Esophagus muscularis mucosa (tissue), 4 donors: ENCODE results near the gene GRM4. TPM values are rescaled to one million over a fixed set of nuclear protein-coding genes. Genes with fewer than 3 reads are reported as not detected.

Experiments
- DNase-seq: peaks from one replicate; pipeline ENCODE4 v3.0.0-alpha.2; 2017; ENCODE audit errors: extremely low spot score
- H3K27ac ChIP-seq, 4 donors: fragments of 200-600 bp; sonication (generic); replicated peaks in 1 of 4; 1 replicate in 3 of 4; 2 replicates in 1 of 4; pipeline ENCODE4 v1.5.1; 2016 to 2019; ENCODE audit warnings: mild to moderate bottlenecking in 1 of 4
- H3K27me3 ChIP-seq, 4 donors: fragments of 200-600 bp; sonication (generic); one replicate each; pipeline versions ENCODE4 v1.5.1 to v1.6.0; 2016 to 2019
- H3K36me3 ChIP-seq, 4 donors: fragments of 200-600 bp; sonication (generic); one replicate each; pipeline ENCODE4 v1.5.1; 2016 to 2019
- H3K4me1 ChIP-seq, 4 donors: fragments of 200-600 bp; sonication (generic); one replicate each; pipeline ENCODE4 v1.5.1; 2016 to 2019
- H3K4me3 ChIP-seq, 4 donors: fragments of 200-600 bp; sonication (generic); 1 replicate in 2 of 4; 2 replicates in 2 of 4; pipeline ENCODE4 v1.5.1; 2016 to 2019; ENCODE audit warnings: mild to moderate bottlenecking in 4 of 4, moderate library complexity in 1 of 4
- H3K9me3 ChIP-seq, 4 donors: fragments of 200-600 bp; sonication (generic); 1 replicate in 3 of 4; 2 replicates in 1 of 4; pipeline ENCODE4 v1.5.1; 2016 to 2019
- CTCF ChIP-seq, 3 experiments: fragments of 200-600 bp in 2 of 3; fragments of 450-650 bp in 1 of 3; sonication (generic) in 2 of 3; IDR thresholded peaks; one replicate each; pipeline ENCODE4 v1.5.1; 2017 to 2019; ENCODE audit warnings: antibody characterized with exemption in 3 of 3, mild to moderate bottlenecking in 2 of 3, moderate library complexity in 1 of 3
- EP300 ChIP-seq: sonication (generic); formaldehyde crosslinking; IDR thresholded peaks from one replicate; pipeline ENCODE4 v1.6.1; 2017; ENCODE audit warnings: antibody characterized with exemption
- POLR2A ChIP-seq: fragments of 450-650 bp; IDR thresholded peaks from one replicate; pipeline ENCODE4 v1.6.1; 2017; ENCODE audit warnings: antibody characterized with exemption, moderate library complexity, mild to moderate bottlenecking, low read depth
- POLR2AphosphoS5 ChIP-seq, 2 donors: sonication (generic); formaldehyde crosslinking; IDR thresholded peaks; one replicate each; pipeline ENCODE4 v1.6.1; 2017; ENCODE audit warnings: antibody characterized with exemption in 2 of 2
- WGBS: methylation state at CpG from one replicate; pipeline ENCODE4 v1.1.5; 2018; 5-methylcytosine and 5-hydroxymethylcytosine counted together
- intact Hi-C: fragments of 100-400 bp; cut with DNase I; formaldehyde crosslinking; loops from one replicate; pipeline ENCODE4 v1.15.1; 2023
- total RNA-seq, 4 donors: library from RNA; depleted of rRNA; stranded (reverse); fragments of >200 nt; gene quantifications; one replicate each; pipeline versions ENCODE4 v1.1.0 to v1.2.1, GENCODE V29; 2016

Gene GRM4
- total RNA-seq, 4 donors from 2014 or later: not detected

- no peaks in the 10 kb centered on the region for H3K36me3 ChIP-seq
- H3K4me3 ChIP-seq: no peak overlapping the region
- TF ChIP-seq EP300 (no peak), POLR2AphosphoS5 (IDR thresholded peaks at IDR 0.05) (no peak), CTCF (IDR thresholded peaks at IDR 0.05) (no peak), POLR2A (no peak)
- H3K9me3 ChIP-seq: peaks cover 0 to 4% (median 0%) of the 10 kb centered on the region in 4 donors
- DNase-seq: no peak
- intact Hi-C loops: no loop called here
- H3K27ac ChIP-seq: no peak overlapping the region
- H3K27me3 ChIP-seq: peaks cover 0 to 71% (median 5%) of the 10 kb centered on the region in 4 donors
- WGBS: no CpG with 5 or more reads among the region's 7 CpGs
- no peaks in the 10 kb centered on the region for H3K4me1 ChIP-seq
These were observed 50.8 kb downstream of the GRM4 start for GRCh38 chr6:34095136-34095505.

- 29% methylated on average over 8 of the region's 12 CpGs for WGBS
- no peak overlapping the region for H3K4me3 ChIP-seq
- peaks cover 0 to 68% (median 5%) of the 10 kb centered on the region in 4 donors for H3K27me3 ChIP-seq
- H3K27ac ChIP-seq: no peak overlapping the region
- H3K4me1 ChIP-seq: no peaks in the 10 kb centered on the region
- peaks cover 0 to 4% (median 0%) of the 10 kb centered on the region in 4 donors for H3K9me3 ChIP-seq
- intact Hi-C loops: no loop called here
- no peak for TF ChIP-seq EP300
- TF ChIP-seq POLR2A: no peak
- TF ChIP-seq POLR2AphosphoS5 (IDR thresholded peaks at IDR 0.05): no peak
- TF ChIP-seq CTCF (IDR thresholded peaks at IDR 0.05): no peak
- DNase-seq: no peak
- no peaks in the 10 kb centered on the region for H3K36me3 ChIP-seq
These were observed 51.3 kb downstream of the GRM4 start for GRCh38 chr6:34094474-34095135.

GRCh38 chr6:34093854-34094430 is 51.9 kb downstream of the GRM4 start:
- DNase-seq: no peak
- Histone ChIP-seq H3K27me3 (peaks cover 0 to 67% (median 5%) of the 10 kb centered on the region in 4 donors), H3K4me3 (no peak overlapping the region), H3K4me1 (no peaks in the 10 kb centered on the region), H3K27ac (no peak overlapping the region), H3K9me3 (peaks cover 0 to 4% (median 0%) of the 10 kb centered on the region in 4 donors), H3K36me3 (no peaks in the 10 kb centered on the region)
- 31% methylated on average over 4 of the region's 4 CpGs for WGBS
- TF ChIP-seq POLR2A (no peak), POLR2AphosphoS5 (IDR thresholded peaks at IDR 0.05) (no peak), EP300 (no peak), CTCF (IDR thresholded peaks at IDR 0.05) (no peak)
- intact Hi-C loops: no loop called here

GRCh38 chr6:34093206-34093605 is 52.7 kb downstream of the GRM4 start:
- intact Hi-C loops: no loop called here

More at GRCh38 chr6:34093206-34093605, 52.7 kb downstream of the GRM4 start:
- Histone ChIP-seq H3K27ac (no peak overlapping the region), H3K4me1 (no peaks in the 10 kb centered on the region), H3K4me3 (no peak overlapping the region), H3K9me3 (peaks cover 0 to 4% (median 0%) of the 10 kb centered on the region in 4 donors), H3K36me3 (no peaks in the 10 kb centered on the region), H3K27me3 (peaks cover 0 to 59% (median 3%) of the 10 kb centered on the region in 4 donors)
- 89% methylated on average over 6 of the region's 6 CpGs for WGBS
- no peak for TF ChIP-seq POLR2AphosphoS5 (IDR thresholded peaks at IDR 0.05)
- no peak for TF ChIP-seq EP300
- TF ChIP-seq POLR2A: no peak
- no peak for TF ChIP-seq CTCF (IDR thresholded peaks at IDR 0.05)
- DNase-seq: no peak
